Raji (cell line): ENCODE measurements around the gene C2CD4A.

Experiments used
- POLR2A ChIP-seq: IDR thresholded peaks from 2 replicates; pipeline ENCODE4 v1.6.1; 2011; ENCODE audit warnings: low read depth, low read length, control low read depth; ENCODE audit not compliant: insufficient read depth

C2CD4A gene

GRCh38 chr15:62079594-62079993 lies 12.8 kb downstream of the C2CD4A start:
- no peak for TF ChIP-seq POLR2A

GRCh38 chr15:62083194-62084154 lies 16.7 kb downstream of the C2CD4A start:
- TF ChIP-seq POLR2A, result no peak

GRCh38 chr15:62085740-62086139 lies 19.0 kb downstream of the C2CD4A start:
- no peak for TF ChIP-seq POLR2A

- no peak for TF ChIP-seq POLR2A
Observed at GRCh38 chr15:62087671-62088352, 21.0 kb downstream of the C2CD4A start.

GRCh38 chr15:62088353-62088693 lies 21.5 kb downstream of the C2CD4A start:
- TF ChIP-seq POLR2A, result no peak

- no peak for TF ChIP-seq POLR2A
Observed at GRCh38 chr15:62089616-62090015, 22.8 kb downstream of the C2CD4A start.

- no peak for TF ChIP-seq POLR2A
Observed at GRCh38 chr15:62090988-62091387, 24.2 kb downstream of the C2CD4A start.

GRCh38 chr15:62093809-62094208 lies 27.0 kb downstream of the C2CD4A start:
- TF ChIP-seq POLR2A, result no peak

GRCh38 chr15:62094388-62094787 lies 27.6 kb downstream of the C2CD4A start:
- no peak for TF ChIP-seq POLR2A

GRCh38 chr15:62099094-62099601 lies 32.4 kb downstream of the C2CD4A start:
- no peak for TF ChIP-seq POLR2A

- TF ChIP-seq POLR2A, result no peak
Observed at GRCh38 chr15:62103431-62103830, 36.7 kb downstream of the C2CD4A start.

- TF ChIP-seq POLR2A, result no peak
Observed at GRCh38 chr15:62104401-62104800, 37.6 kb downstream of the C2CD4A start.

- no peak for TF ChIP-seq POLR2A
Observed at GRCh38 chr15:62104846-62105245, 38.1 kb downstream of the C2CD4A start.

- no peak for TF ChIP-seq POLR2A
Observed at GRCh38 chr15:62105266-62105665, 38.5 kb downstream of the C2CD4A start.

GRCh38 chr15:62106096-62106495 lies 39.3 kb downstream of the C2CD4A start:
- TF ChIP-seq POLR2A, result no peak

GRCh38 chr15:62107571-62108121 lies 40.9 kb downstream of the C2CD4A start:
- TF ChIP-seq POLR2A, result no peak

- no peak for TF ChIP-seq POLR2A
Observed at GRCh38 chr15:62108411-62108810, 41.6 kb downstream of the C2CD4A start.
